NCI-H524 (cell line): ENCODE measurements around the gene EFR3B.
"Not testable (repeated sequence)": the region's sequence is repeated elsewhere in the genome, so short reads cannot be mapped to it uniquely, and the experiment has no call there.

Source experiments
- DNase-seq, 2 experiments: peaks; one replicate each; lab custom pipeline; 2025; lab: John Stamatoyannopoulos, UW

EFR3B gene

GRCh38 chr2:25104736-25105135, 62.9 kb downstream of the EFR3B start:
- no peak for DNase-seq

GRCh38 chr2:25105336-25106085, 63.6 kb downstream of the EFR3B start:
- no peak for DNase-seq

DNA sequence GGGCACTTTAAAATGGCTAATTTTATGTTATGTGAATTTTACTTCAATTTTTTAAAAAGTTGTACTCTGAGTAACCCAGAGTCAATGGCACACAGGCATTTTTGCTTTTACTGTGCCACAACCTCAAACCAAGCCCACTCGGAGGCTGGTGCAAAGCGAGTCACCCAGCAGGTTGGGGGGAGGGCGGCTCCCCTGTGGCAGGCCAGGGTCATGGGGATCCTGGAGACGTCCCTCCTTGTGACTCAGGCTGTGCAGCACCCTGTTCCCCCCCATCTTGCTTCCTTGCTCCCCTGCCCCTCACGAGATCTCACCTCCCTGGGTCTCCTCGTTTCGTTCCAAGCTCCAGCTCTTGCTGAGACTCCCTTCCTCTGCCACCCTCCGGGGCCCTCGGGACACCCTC, 67.9 kb downstream of the EFR3B start:
- no peak for DNase-seq

- peak in 1 of 2 experiments; percentile 13 for DNase-seq
These were observed 70.2 kb downstream of the EFR3B start for GRCh38 chr2:25112113-25112512.

DNA sequence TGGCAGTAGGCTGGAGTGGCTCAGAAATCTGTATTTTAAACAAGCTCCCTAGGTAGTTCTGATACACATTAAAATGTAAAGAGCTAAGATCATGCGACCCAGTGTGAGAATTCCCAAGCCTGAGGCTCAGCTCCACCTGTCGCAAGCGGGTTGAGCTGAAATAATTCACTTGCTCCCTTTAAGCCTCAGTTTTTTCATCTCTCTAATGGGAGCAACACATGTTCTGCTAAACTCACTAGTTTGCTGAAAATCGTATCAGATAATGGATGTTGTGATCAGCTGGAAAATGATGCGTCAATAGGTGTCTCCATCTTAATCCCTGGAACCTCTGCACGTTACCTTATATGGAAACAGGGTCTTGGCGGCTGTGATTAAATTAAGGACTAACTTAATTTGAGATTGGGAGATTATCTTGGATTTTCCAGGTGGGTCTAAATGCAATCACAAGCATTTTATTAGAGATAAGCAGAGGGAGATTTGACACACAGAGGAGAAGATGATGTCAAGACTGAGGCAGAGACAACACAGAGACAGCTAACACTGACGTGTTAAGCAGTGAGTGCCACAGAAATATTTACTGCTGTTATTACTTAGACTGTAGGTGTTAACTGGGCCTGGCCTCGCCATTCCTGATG, 73.5 kb downstream of the EFR3B start:
- DNase-seq, result no peak

DNA sequence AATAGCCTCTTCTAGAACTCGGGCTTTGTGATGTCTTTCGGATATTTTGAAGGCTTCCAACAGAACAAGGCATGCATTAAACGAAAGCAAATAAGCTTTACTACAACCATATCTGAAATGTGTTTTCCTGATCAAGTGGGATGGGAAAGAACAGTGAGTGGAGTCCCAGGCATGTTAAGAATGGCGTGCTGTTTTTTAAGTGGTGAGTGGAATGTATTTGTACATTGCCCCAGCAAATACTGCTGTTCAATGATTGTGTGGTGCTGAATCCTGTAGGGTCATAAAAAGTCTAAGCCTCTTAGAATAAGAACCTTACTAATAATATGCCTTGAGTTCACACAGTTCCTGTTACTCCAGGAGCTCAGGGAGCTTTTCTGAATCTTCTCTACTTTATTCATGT, 74.0 kb downstream of the EFR3B start:
- no peak for DNase-seq

GRCh38 chr2:25116956-25117355, 75.1 kb downstream of the EFR3B start:
- DNase-seq, result no peak

- no peak for DNase-seq
These were observed 77.4 kb downstream of the EFR3B start for GRCh38 chr2:25119263-25119662.

DNA sequence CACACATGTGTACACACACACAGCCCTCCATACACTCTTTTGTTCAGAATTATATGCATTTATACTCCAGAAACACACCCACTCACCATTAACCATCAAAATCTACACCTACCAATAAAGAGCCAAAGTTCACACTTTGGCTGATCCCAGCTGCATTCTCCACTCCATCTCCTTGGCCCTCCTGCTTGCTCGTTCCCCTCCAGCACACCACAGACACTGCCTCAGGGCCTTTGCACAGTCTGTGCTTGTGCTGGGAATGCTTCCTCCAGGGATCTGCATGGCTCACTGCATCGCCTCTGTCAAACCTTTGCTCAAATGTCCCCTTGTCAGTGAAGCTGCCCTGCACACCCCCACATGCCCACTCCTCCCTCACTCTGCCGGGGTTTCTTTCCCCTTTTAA, 80.5 kb downstream of the EFR3B start:
- no peak for DNase-seq

GRCh38 chr2:25123682-25124081, 81.8 kb downstream of the EFR3B start:
- DNase-seq, result no peak

DNA sequence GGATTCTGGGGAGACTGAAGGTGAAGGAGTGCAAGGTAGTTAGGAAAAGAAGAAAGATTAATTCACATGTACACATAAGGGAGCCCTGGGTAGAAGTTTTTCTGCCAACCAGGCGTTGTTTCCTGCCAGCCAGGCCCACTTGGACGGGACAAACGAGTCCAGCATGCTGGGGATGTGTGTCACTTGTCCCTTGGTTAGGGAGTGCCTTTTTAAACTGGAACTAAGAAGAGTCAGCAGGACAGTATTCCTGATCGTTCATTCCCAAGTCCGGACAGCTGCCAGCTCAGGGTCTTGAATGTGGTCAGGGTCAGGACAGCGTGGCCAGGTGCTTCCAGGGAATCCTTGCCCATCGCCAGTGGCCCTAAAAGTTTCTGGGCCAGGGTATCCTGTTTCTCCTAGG, 83.3 kb downstream of the EFR3B start:
- DNase-seq, result no peak

GRCh38 chr2:25125976-25126375, 84.1 kb downstream of the EFR3B start:
- DNase-seq, result no peak

GRCh38 chr2:25127071-25127470, 85.2 kb downstream of the EFR3B start:
- DNase-seq, result not testable (repeated sequence)

DNA sequence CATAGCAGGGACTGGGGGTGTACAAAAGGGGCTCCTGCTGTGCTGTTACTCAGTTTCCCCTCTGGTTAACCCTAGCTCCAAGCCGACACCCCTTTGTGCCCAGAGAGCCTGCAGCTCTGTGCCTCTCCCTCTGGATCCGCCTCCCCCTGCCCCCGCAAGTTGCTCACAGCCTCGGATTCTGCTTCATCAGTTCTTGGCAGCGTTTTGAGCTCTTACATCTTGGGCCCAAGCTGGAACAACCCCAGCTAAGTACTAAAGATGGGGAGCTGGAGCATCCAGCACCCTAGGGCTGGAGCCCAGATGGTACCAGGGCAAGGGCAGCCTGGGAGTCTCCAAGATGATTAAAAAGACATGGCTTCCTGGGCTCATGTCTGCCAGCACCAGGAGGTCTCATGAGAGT, 85.8 kb downstream of the EFR3B start:
- DNase-seq, result peak in 1 of 2 experiments; percentile 33

- no peak for DNase-seq
These were observed 88.1 kb downstream of the EFR3B start for GRCh38 chr2:25129901-25130520.

DNA sequence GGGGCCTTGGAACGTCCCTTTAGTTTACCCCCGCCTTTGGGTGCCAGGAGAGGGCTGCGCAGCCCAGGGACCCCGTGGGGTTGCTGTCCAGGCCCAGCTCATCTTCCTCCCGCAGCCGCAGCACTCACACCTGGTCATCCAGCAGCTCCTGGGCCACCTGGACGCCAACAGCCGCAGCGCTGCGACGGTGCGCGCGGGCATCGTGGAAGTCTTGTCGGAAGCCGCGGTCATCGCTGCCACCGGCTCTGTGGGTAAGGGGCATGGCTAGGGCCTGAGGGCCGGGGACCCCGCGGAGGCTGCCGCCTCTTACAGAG, 89.3 kb downstream of the EFR3B start:
- no peak for DNase-seq

DNA sequence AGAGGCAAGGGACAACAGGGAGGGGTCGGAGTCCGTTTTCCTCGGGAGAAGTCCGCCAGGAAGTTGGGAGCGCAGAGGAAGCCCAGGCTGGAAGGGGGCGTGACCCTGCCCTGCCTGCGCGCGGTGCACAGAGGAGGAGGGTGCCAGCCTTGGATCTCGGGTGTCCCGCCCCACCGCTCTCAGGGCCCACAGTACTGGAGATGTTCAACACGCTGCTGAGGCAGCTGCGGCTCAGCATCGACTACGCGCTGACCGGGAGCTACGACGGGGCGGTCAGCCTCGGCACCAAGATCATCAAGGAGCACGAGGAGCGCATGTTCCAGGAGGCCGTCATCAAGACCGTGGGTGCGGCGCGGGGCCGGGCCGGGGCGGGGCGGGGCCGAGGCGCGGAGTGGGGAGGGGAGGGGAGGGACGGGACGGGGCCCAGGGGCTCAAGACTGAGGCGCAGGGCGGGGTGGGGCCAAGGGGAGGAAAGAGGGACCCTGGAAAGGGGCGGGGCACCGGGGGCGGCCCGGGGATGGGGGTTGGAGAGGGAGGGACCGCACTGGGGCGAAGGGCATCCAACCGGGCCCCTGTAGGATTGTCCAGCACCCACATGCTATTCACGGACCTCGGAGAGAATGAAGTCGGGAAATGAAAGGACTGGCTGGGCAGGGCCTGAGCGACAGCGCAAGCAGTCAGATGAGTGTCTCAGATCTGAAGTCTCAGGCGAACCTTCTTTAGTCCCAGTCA, 89.9 kb downstream of the EFR3B start:
- no peak for DNase-seq

DNA sequence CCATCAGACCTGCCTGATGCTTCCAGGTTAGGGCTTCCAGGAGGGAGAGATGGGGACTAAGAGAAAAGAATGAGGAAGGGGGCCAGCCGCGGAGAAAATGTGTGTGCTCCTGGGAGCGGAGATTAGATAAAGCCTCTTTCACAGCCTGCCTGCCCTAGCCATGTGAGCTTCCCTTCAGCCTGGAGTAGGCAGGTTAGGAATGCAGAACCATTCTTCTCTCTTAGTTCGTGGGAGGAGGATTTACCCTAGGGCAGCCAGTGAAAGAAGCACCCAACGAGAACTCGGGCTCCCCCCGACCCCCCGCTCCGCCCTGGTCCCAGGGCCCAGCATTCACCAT, 90.4 kb downstream of the EFR3B start:
- DNase-seq, result no peak

GRCh38 chr2:25132693-25133092, 90.8 kb downstream of the EFR3B start:
- DNase-seq, result no peak

DNA sequence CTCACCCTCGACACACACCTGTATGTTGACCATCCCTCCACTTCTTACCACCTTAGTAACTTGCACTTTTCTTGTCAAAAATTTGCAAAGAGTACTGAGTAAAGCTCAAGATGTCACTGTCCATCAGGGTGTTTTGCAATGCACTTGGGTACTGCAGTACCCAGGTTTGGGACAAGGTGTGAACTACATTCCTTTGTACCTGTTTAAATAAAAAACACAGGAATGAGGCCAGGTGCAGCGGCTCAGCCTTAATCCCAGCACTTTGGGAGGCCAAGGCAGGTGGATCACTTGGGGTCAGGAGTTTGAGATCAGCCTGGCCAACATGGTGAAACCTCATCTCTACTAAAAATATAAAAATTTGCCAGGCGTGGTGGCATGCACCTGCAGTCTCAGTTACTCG, 98.7 kb downstream of the EFR3B start:
- DNase-seq, result not testable (repeated sequence)

DNA sequence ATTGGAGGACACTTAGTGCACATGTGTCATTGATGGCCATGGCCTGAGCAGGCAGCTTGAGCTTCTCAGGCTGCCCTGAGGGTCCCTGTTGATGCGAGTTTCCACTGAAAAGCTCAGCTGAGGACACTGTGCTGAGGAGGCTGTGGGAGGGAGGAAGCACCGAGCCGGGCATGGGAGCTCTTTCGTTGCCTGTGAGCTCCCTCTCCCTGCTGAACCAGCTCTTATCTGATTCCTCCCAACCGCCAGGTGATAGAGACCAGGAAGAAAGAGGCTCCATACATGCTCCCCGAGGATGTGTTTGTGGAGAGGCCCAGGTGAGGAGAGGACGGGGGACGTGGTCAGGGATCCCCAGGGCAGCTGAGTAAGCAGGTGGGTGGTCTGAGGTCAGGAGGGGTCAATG, 99.2 kb downstream of the EFR3B start:
- no peak for DNase-seq

- DNase-seq, result no peak
These were observed 103.9 kb downstream of the EFR3B start for GRCh38 chr2:25145803-25146202.

DNA sequence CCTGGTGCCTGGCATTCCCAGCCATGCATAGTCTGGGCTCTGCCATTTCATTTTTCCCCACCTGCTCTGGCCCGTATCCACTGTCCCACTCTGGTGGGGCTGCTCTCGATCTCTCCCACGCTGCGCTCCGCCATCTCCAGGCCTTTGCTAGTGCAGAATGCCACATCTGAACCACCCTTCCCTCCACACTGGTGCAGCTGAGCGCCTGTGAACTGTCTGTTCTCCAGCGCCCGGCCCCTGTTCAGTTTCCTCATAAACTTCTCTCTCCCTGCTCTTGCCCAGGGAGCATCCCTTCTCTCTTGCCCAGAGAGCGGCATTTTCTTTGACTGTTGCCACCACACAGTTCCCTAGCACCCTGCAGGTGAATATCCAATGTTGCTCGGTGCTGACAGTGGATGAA, 105.0 kb downstream of the EFR3B start:
- DNase-seq, result no peak
